ENCODE data around the gene ASCC1. TPM values are rescaled to one million over a fixed set of nuclear protein-coding genes. Genes with fewer than 3 reads are reported as not detected.

ASCC1 gene
- total and polyA plus RNA-seq, 2 donors (not counting 1 experiment from before 2014, with no cell fraction given): 17.9 to 28.1 TPM

- DNase-seq: no peak
- Mint-ChIP-seq H3K4me3 (no peak overlapping the region), H3K27me3 (no peaks in the 10 kb centered on the region), H3K27ac (no peak overlapping the region), H3K9me3 (ENCODE audit: insufficient read depth) (no peaks in the 10 kb centered on the region), H3K4me1 (peaks cover 20% of the 10 kb centered on the region)
- H3K4me3 ChIP-seq (ENCODE audit: control extremely low read depth in 1 of 5, extremely low read depth in 1 of 5, insufficient read depth in 1 of 5, low read depth in 2 of 5, low read length in 4 of 5): no peak overlapping the region
- TF ChIP-seq EZH2 (IDR thresholded peaks at IDR 0.05; ENCODE audit: borderline replicate concordance, insufficient read depth, low read depth, low read length, poor library complexity, severe bottlenecking) (no peak), CTCF (IDR thresholded peaks at IDR 0.05) (no peak)
- peaks cover 34% of the 10 kb centered on the region for H3K79me2 ChIP-seq (ENCODE audit: control insufficient read depth, insufficient read depth, low read length)
- peaks cover 10 to 15% of the 10 kb centered on the region in 2 donors for H3K4me1 ChIP-seq (ENCODE audit: control insufficient read depth in 2 of 2, insufficient read depth in 2 of 2, low read length in 2 of 2)
- no peak overlapping the region for H2AFZ ChIP-seq (ENCODE audit: insufficient read depth, low read depth, low read length, poor library complexity, severe bottlenecking)
- H3K9ac ChIP-seq (ENCODE audit: low read length): no peak overlapping the region
- no peaks in the 10 kb centered on the region for H3K27me3 ChIP-seq (replicated peaks in 1 of 4; ENCODE audit: control extremely low read depth in 1 of 4, control insufficient read depth in 3 of 4, insufficient read depth in 4 of 4, low read length in 3 of 4)
- no peaks in the 10 kb centered on the region for H4K20me1 ChIP-seq (ENCODE audit: control insufficient read depth, insufficient read depth, low read length, poor library complexity, severe bottlenecking)
- POLR2A ChIA-PET: no interaction called here
- intact Hi-C loops (cut with micrococcal nuclease): no loop called here
- no peak overlapping the region for H3K27ac ChIP-seq (ENCODE audit: low read length in 2 of 2)
- H3K9me3 ChIP-seq (ENCODE audit: control extremely low read depth in 1 of 3, control insufficient read depth in 2 of 3, insufficient read depth in 1 of 3, low read length in 2 of 3): no peaks in the 10 kb centered on the region
- no peak for ATAC-seq (ENCODE audit: low read depth)
- CTCF ChIA-PET: interaction anchor here (1.3 to 1.4 kb wide), 3 partner anchors 23 to 246 kb away, joined by 3 to 4 read pairs (median 3); no protein-coding TSS in a partner anchor
- peaks cover 2 to 15% of the 10 kb centered on the region in 2 experiments for H3K36me3 ChIP-seq (replicated peaks in 1 of 2; ENCODE audit: control extremely low read depth in 1 of 2, control insufficient read depth in 1 of 2, extremely low read depth in 1 of 2, insufficient read depth in 2 of 2, low read length in 1 of 2)
- H3K4me2 ChIP-seq (replicated peaks; ENCODE audit: low read depth, low read length, poor library complexity, severe bottlenecking): no peak overlapping the region
- no CpG with 5 or more reads among the region's 2 CpGs for WGBS (ENCODE audit: insufficient coverage)
Measured at GRCh38 chr10:72092987-72093386, 123.1 kb downstream of the ASCC1 start.

- Histone ChIP-seq H3K4me1 (ENCODE audit: control insufficient read depth in 2 of 2, insufficient read depth in 2 of 2, low read length in 2 of 2) (peaks cover 10 to 15% of the 10 kb centered on the region in 2 donors), H3K9me3 (ENCODE audit: control extremely low read depth in 1 of 3, control insufficient read depth in 2 of 3, insufficient read depth in 1 of 3, low read length in 2 of 3) (no peaks in the 10 kb centered on the region), H3K36me3 (replicated peaks in 1 of 2; ENCODE audit: control extremely low read depth in 1 of 2, control insufficient read depth in 1 of 2, extremely low read depth in 1 of 2, insufficient read depth in 2 of 2, low read length in 1 of 2) (peaks cover 2 to 14% of the 10 kb centered on the region in 2 experiments), H4K20me1 (ENCODE audit: control insufficient read depth, insufficient read depth, low read length, poor library complexity, severe bottlenecking) (no peaks in the 10 kb centered on the region), H3K9ac (ENCODE audit: low read length) (no peak overlapping the region), H3K27ac (ENCODE audit: low read length in 2 of 2) (no peak overlapping the region), H3K4me3 (ENCODE audit: control extremely low read depth in 1 of 5, extremely low read depth in 1 of 5, insufficient read depth in 1 of 5, low read depth in 2 of 5, low read length in 4 of 5) (no peak overlapping the region), H3K4me2 (replicated peaks; ENCODE audit: low read depth, low read length, poor library complexity, severe bottlenecking) (no peak overlapping the region), H3K79me2 (ENCODE audit: control insufficient read depth, insufficient read depth, low read length) (peaks cover 40% of the 10 kb centered on the region), H2AFZ (ENCODE audit: insufficient read depth, low read depth, low read length, poor library complexity, severe bottlenecking) (no peak overlapping the region), H3K27me3 (replicated peaks in 1 of 4; ENCODE audit: control extremely low read depth in 1 of 4, control insufficient read depth in 3 of 4, insufficient read depth in 4 of 4, low read length in 3 of 4) (no peaks in the 10 kb centered on the region)
- 100% methylated on average over 5 of the region's 8 CpGs for whole genome bisulfite sequencing (ENCODE audit: insufficient coverage)
- ATAC-seq (ENCODE audit: low read depth) (no peak), DNase-seq (no peak)
- intact Hi-C loops (cut with micrococcal nuclease): no loop called here
- TF ChIP-seq CTCF (IDR thresholded peaks at IDR 0.05) (no peak), EZH2 (IDR thresholded peaks at IDR 0.05; ENCODE audit: borderline replicate concordance, insufficient read depth, low read depth, low read length, poor library complexity, severe bottlenecking) (no peak)
- H3K4me1 Mint-ChIP-seq: peaks cover 21% of the 10 kb centered on the region
- no peak overlapping the region for H3K4me3 Mint-ChIP-seq
- ChIA-PET CTCF (interaction anchor here (0.6 to 1.5 kb wide), 2 partner anchors 34 to 194 kb away, joined by 4 to 6 read pairs; no protein-coding TSS in a partner anchor), POLR2A (no interaction called here)
- no peaks in the 10 kb centered on the region for H3K27me3 Mint-ChIP-seq
- H3K9me3 Mint-ChIP-seq (ENCODE audit: insufficient read depth): no peaks in the 10 kb centered on the region
- H3K27ac Mint-ChIP-seq: no peak overlapping the region
Measured at GRCh38 chr10:72092171-72092924, 123.7 kb downstream of the ASCC1 start.
